GM18526 (cell line): Measurements from ENCODE around the gene RALGAPA1.

Experiments used
- POLR2A ChIP-seq: IDR thresholded peaks from 3 replicates; pipeline ENCODE4 v1.6.1; 2011; ENCODE audit not compliant: insufficient read length; ENCODE audit errors: extremely low read depth

Gene RALGAPA1

GRCh38 chr14:35741345-35742031 lies 67.6 kb downstream of the RALGAPA1 start:
- TF ChIP-seq POLR2A, result no peak

DNA sequence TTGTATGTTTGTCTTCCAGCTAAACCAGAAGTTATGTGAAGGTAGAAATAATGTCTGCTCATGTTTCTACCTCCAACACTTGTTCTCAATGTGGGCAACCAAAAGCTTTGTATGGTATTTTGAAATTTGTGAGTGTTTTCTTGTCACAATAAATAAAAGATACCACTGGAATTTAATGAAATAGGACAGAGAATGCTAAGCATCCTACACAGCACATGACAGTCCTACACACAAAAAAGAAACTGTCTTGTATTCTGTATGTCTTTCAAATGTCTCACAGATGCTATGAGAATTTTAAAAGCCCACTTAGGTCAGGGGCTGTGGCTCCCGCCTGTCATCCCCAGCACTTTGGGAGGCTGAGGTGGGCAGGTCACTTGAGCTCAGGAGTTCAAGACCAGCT lies 68.9 kb downstream of the RALGAPA1 start:
- no peak for TF ChIP-seq POLR2A

GRCh38 chr14:35730871-35731270 lies 78.2 kb downstream of the RALGAPA1 start:
- no peak for TF ChIP-seq POLR2A

- TF ChIP-seq POLR2A, result no peak
These were observed 81.3 kb downstream of the RALGAPA1 start for GRCh38 chr14:35727764-35728163.

GRCh38 chr14:35725930-35726329 lies 83.2 kb downstream of the RALGAPA1 start:
- no peak for TF ChIP-seq POLR2A

- TF ChIP-seq POLR2A, result no peak
These were observed 94.0 kb downstream of the RALGAPA1 start for GRCh38 chr14:35715079-35715478.

DNA sequence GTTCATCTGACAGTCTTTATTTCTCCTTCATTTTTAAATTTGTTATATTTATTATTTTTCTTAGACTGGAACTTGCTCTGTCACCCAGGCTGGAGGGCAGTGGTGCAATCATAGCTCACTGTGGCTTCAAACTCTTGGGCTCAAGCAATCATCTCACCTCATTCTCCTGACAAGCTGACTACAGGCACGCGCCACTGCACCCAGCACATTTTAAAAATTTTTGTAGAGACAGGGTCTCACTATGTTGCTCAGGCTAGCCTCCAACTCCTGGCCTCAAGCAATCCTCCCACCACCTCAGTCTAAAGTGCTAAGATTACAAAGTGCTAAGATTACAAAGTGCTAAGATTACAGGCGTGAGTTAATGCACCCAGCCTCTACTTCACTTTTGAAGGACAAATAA lies 96.6 kb downstream of the RALGAPA1 start:
- no peak for TF ChIP-seq POLR2A

GRCh38 chr14:35708062-35708461 lies 101.0 kb downstream of the RALGAPA1 start:
- TF ChIP-seq POLR2A, result no peak

DNA sequence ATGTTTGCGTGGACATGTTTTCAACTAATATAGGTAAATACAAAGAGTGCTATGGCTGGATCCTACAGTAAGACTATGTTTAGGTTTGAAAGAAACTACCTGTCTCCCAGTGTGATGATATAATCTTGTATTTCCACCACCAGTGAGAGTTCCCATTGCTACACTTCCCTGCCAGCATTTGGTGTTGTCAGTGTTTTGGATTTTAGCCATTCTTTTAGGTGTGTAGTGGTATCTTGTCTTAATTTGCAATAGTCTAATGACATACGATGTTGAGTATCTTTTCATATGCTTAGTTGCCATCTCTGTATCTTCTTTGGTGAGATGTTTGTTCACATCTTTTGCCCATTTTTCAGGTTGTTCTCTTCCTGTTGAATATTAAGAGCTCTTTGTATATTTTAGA lies 103.5 kb downstream of the RALGAPA1 start:
- no peak for TF ChIP-seq POLR2A

DNA sequence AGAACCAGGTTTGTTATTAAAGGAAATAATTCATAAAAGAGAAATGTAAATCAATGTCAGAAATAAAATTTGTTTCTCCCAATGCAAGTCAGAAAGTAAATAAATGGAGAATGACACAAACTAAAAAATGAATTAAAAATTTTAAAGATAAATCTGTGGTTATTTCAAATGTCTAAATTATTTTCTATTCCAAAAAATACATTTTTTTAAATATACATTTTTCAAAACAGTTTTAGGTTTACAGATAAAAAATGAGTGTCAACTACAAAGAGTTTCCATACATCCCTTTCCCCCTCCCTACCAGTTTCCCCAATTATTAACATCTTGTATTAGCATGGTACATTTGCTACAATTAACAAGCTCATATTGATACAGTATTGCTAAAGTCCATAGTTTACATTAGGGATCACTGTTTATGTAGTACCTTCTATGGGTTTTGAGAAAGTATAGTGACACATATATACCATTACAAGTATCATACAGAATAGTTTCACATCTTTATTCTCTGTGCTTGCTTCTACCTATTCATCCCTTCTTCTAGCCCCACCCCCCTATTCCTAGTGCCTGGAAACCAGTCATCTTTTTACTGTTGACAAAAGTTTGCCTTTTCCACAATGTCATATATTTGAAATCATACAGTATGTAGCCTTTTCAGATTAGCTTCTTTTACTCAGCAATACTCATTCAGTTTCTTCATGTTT lies 104.2 kb downstream of the RALGAPA1 start:
- TF ChIP-seq POLR2A, result no peak

DNA sequence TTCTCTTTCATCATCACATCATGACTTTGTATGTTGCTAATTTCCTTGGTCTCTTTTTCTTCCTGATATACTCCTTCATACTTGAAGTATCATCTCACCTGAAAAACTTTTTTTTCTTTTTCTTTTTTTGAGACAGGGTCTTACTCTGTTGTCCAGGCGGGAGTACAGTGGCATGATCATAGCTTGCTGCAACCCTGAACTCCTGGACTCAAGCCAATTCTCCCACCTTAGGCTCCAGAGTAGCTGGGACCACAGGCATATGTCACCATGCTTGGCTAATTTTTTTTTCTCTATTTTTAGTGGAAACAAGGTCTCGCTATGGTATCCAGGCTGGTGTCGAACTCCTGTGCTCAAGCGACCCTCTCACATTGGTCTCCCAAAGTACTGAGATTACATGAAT lies 107.6 kb downstream of the RALGAPA1 start:
- no peak for TF ChIP-seq POLR2A

DNA sequence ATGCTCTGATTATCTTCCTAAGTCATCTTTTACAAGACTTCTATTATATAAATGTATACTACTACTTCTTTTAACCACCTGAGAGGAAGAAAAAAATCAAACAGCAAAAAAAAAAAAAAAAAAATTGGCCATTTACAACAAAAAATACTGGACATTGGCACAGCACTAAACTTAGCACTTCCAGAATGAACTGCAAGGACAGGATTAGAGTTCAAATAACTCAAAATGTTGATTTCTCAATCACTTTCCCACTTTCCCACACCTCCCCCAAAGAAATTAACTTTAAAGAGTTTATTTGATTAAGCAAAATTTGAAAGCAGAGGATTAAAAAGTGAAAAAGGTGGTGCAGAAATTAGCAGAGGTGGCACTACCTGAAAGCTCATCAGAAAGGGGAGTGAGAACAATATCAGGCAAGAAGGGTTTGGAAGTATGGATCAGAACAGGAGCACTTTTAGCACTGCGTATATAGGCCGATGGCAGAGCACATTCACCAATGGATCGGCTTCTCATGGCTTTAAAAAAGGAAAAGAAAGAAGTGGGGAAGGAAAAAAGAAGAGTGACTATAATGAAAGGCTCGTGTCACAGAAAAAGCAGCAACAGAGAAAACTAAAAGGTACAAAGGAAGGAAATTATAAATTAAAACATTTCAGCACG lies 109.2 kb downstream of the RALGAPA1 start:
- TF ChIP-seq POLR2A, result no peak

DNA sequence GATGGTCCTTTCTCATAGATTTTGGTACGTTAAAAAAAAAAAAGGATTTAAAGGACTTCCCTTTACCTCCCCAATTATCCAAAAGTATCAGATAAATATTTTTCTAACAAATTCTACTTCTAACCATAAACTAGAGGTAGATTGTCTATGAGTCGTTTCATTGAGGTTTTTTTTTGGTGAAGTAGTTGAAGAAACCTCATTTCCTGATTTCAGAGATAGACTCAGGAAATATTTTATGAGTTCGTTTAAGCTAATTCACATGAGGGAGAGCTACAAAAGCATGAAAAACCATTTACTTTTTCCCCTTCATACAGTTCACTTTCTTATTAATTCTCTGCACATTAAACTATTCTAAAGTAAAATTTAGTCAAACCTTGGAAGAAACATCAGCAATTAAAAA lies 112.5 kb downstream of the RALGAPA1 start:
- TF ChIP-seq POLR2A, result no peak

GRCh38 chr14:35696119-35696518 lies 113.0 kb downstream of the RALGAPA1 start:
- no peak for TF ChIP-seq POLR2A

- TF ChIP-seq POLR2A, result no peak
These were observed 113.4 kb downstream of the RALGAPA1 start for GRCh38 chr14:35695647-35696046.

GRCh38 chr14:35695072-35695471 lies 114.0 kb downstream of the RALGAPA1 start:
- TF ChIP-seq POLR2A, result no peak

- TF ChIP-seq POLR2A, result no peak
These were observed 120.1 kb downstream of the RALGAPA1 start for GRCh38 chr14:35689000-35689460.
